ENCODE results near the gene SMIM11. TPM values are rescaled to one million over a fixed set of nuclear protein-coding genes. Genes with fewer than 3 reads are reported as not detected.

The SMIM11 gene
- total and polyA plus RNA-seq, 2 of the 4 experiments (the other 2 are of a cell fraction): 3.6 to 8.8 TPM

GRCh38 chr21:34365809-34366208 is 9.5 kb upstream of the SMIM11 start:
- Histone ChIP-seq H3K79me1 (ENCODE audit: low read depth in 1 of 2, low read length in 2 of 2) (no peaks in the 10 kb centered on the region), H2BK5ac (ENCODE audit: low read depth, low read length, poor library complexity, severe bottlenecking) (no peak overlapping the region), H3K14ac (replicated peaks; ENCODE audit: low read depth, low read length) (no peak overlapping the region), H3K4me2 (ENCODE audit: low read depth, low read length) (no peak overlapping the region), H3K18ac (ENCODE audit: low read depth, low read length) (no peak overlapping the region), H3K4me1 (ENCODE audit: control insufficient read depth, insufficient read depth, low read length) (no peaks in the 10 kb centered on the region), H2AFZ (replicated peaks; ENCODE audit: low read length, poor library complexity) (no peak overlapping the region), H3K23ac (ENCODE audit: low read depth, low read length) (no peak overlapping the region), H3K27ac (ENCODE audit: insufficient read depth, low read length) (no peak overlapping the region), H2AK5ac (ENCODE audit: low read depth, low read length) (no peak overlapping the region), H2AK9ac (replicated peaks; ENCODE audit: low read depth, low read length, poor library complexity) (no peak overlapping the region), H3K36me3 (ENCODE audit: control insufficient read depth, insufficient read depth, low read length) (no peaks in the 10 kb centered on the region), H3K27me3 (ENCODE audit: control insufficient read depth, insufficient read depth, low read length) (peaks cover 19% of the 10 kb centered on the region), H3K9me1 (ENCODE audit: insufficient read depth, low read length) (no peaks in the 10 kb centered on the region; the same call in 1 of the 2 replicates), H2BK15ac (ENCODE audit: low read depth, low read length) (no peak overlapping the region), H3K4ac (ENCODE audit: low read depth, low read length) (no peak overlapping the region), H2BK20ac (ENCODE audit: low read depth, low read length) (no peak overlapping the region), H3K4me3 (ENCODE audit: insufficient read depth, low read depth, low read length) (no peak overlapping the region), H4K8ac (ENCODE audit: low read depth in 2 of 2, low read length in 2 of 2) (no peak overlapping the region), H3K9ac (ENCODE audit: low read depth, low read length) (no peak overlapping the region), H3K56ac (ENCODE audit: extremely low read depth, insufficient read depth, low read length) (no peak overlapping the region), H4K5ac (ENCODE audit: low read depth, low read length) (no peak overlapping the region), H4K91ac (ENCODE audit: insufficient read depth, low read depth, low read length) (no peak overlapping the region), H2BK120ac (ENCODE audit: low read depth, low read length) (no peak overlapping the region), H3K9me3 (ENCODE audit: control insufficient read depth, insufficient read depth, low read length) (no peaks in the 10 kb centered on the region), H4K20me1 (ENCODE audit: insufficient read depth, low read length) (no peaks in the 10 kb centered on the region)
- DNase-seq: no peak
- ATAC-seq (ENCODE audit: low read depth): no peak
- ChIA-PET CTCF (no interaction called here), POLR2A (ENCODE audit: unreplicated experiment) (no interaction called here)
- no TSS peak for BruUV-seq (replicated peaks)
- dilution Hi-C loops (cut with HindIII; ENCODE audit: low sequenced_read_pairs, unreplicated experiment) (no loop called here), in situ Hi-C loops (cut with MboI; ENCODE audit: low sequenced_read_pairs) (no loop called here), intact Hi-C loops (cut with micrococcal nuclease) (no loop called here)
- 62% methylated on average over 4 of the region's 6 CpGs; no CpG with 5 or more reads in 1 of the 2 experiments for WGBS, 2 experiments (ENCODE audit: extremely low coverage in 2 of 2, insufficient read length in 1 of 2)
- no peak for TF ChIP-seq POLR2A (IDR thresholded peaks at IDR 0.05; ENCODE audit: low read depth, low read length)
- no peak for TF ChIP-seq USF2 (IDR thresholded peaks at IDR 0.05; ENCODE audit: low read depth, low read length)
- no peak for TF ChIP-seq MXI1 (IDR thresholded peaks at IDR 0.05; ENCODE audit: borderline replicate concordance, low read depth, low read length)
- TF ChIP-seq BHLHE40 (IDR thresholded peaks at IDR 0.05; ENCODE audit: low read depth, low read length): no peak
- no peak for TF ChIP-seq NFE2L2 (IDR thresholded peaks at IDR 0.05; ENCODE audit: low read depth, low read length)

Measured in IMR-90 (cell line).